ENCODE results near the gene TTN. TPM values are rescaled to one million over a fixed set of nuclear protein-coding genes. Genes with fewer than 3 reads are reported as not detected.

The TTN gene
- total RNA-seq, 1 experiment from 2014 or later = 1.1 TPM

GRCh38 chr2:178513876-178514275 lies 293.3 kb downstream of the TTN start:
- Histone ChIP-seq H4K20me1 (ENCODE audit: low read length) (no peaks in the 10 kb centered on the region), H3K9me3 (ENCODE audit: low read length) (no peaks in the 10 kb centered on the region), H3K27me3 (ENCODE audit: low read length) (no peaks in the 10 kb centered on the region), H3F3A (ENCODE audit: low read length, unreplicated experiment) (peaks cover 5% of the 10 kb centered on the region), H2AFZ (ENCODE audit: low read length) (no peak overlapping the region), H3K4me3 (ENCODE audit: low read length) (no peak overlapping the region), H3K79me2 (ENCODE audit: low read length) (no peaks in the 10 kb centered on the region), H3K9ac (ENCODE audit: low read length) (no peak overlapping the region), H3K9me2 (replicated peaks; ENCODE audit: low read length) (no peaks in the 10 kb centered on the region), H3K4me2 (ENCODE audit: low read length) (peak overlapping the region; percentile 45; the same call in 1 of the 2 replicates), H3K27ac (ENCODE audit: low read length) (peak overlapping the region; percentile 46), H3K4me1 (ENCODE audit: insufficient read depth, low read length) (peaks cover 37% of the 10 kb centered on the region), H3K36me3 (ENCODE audit: low read depth, low read length) (no peaks in the 10 kb centered on the region)
- TF ChIP-seq EZH2phosphoT487 (IDR thresholded peaks at IDR 0.05; ENCODE audit: borderline replicate concordance, low read length) (no peak), EZH2 (IDR thresholded peaks at IDR 0.05; ENCODE audit: low read length, unreplicated experiment) (no peak), CTCF (conservative IDR thresholded peaks at IDR 0.05; ENCODE audit: low read depth, low read length) (no peak)
- DNase-seq (peak; percentile 62), ATAC-seq (no peak)
- BruUV-seq (replicated peaks) = no TSS peak
- intact Hi-C loops (cut with micrococcal nuclease) = loop anchor here (2.0 kb wide), 1 partner anchor 33 kb away; the partner anchor contains the start of gene PLEKHA3
- ChIA-PET POLR2A (ENCODE audit: unreplicated experiment) (interaction anchor here (0.6 to 0.7 kb wide), 3 partner anchors 16 to 126 kb away, joined by 3 to 13 read pairs (median 11); no protein-coding TSS in a partner anchor), CTCF (no interaction called here)

- ChIA-PET POLR2A (ENCODE audit: unreplicated experiment) (interaction anchor here (0.6 kb wide), 1 partner anchor 24 kb away, joined by 6 read pairs; no protein-coding TSS in a partner anchor), CTCF (no interaction called here)
- BruUV-seq (replicated peaks) = no TSS peak
Measured at GRCh38 chr2:178512484-178512883, 294.7 kb downstream of the TTN start.

More at GRCh38 chr2:178512484-178512883, 294.7 kb downstream of the TTN start:
- no peaks in the 10 kb centered on the region for H3K36me3 ChIP-seq (ENCODE audit: low read depth, low read length)
- H3K27me3 ChIP-seq (ENCODE audit: low read length) = no peaks in the 10 kb centered on the region
- H3K9me3 ChIP-seq (ENCODE audit: low read length) = no peaks in the 10 kb centered on the region
- DNase-seq = peak; percentile 86
- TF ChIP-seq CTCF (conservative IDR thresholded peaks at IDR 0.05; ENCODE audit: low read depth, low read length) (peak; percentile 44; the same call in 1 of the 2 replicates), EZH2phosphoT487 (IDR thresholded peaks at IDR 0.05; ENCODE audit: borderline replicate concordance, low read length) (no peak)
- peak; percentile 83 for ATAC-seq
- H3K79me2 ChIP-seq (ENCODE audit: low read length) = no peaks in the 10 kb centered on the region
- 0 out of 2 replicates have a peak overlapping the region, but pooled peaks have one; percentile 14 for H3K4me2 ChIP-seq (ENCODE audit: low read length)
- no peak overlapping the region for H3K27ac ChIP-seq (ENCODE audit: low read length)
- H3K4me3 ChIP-seq (ENCODE audit: low read length) = no peak overlapping the region
- no peaks in the 10 kb centered on the region for H3K9me2 ChIP-seq (replicated peaks; ENCODE audit: low read length)
- peaks cover 5% of the 10 kb centered on the region for H3F3A ChIP-seq (ENCODE audit: low read length, unreplicated experiment)
- no peak overlapping the region for H3K9ac ChIP-seq (ENCODE audit: low read length)
- peaks cover 37% of the 10 kb centered on the region for H3K4me1 ChIP-seq (ENCODE audit: insufficient read depth, low read length)
- intact Hi-C loops (cut with micrococcal nuclease) = no loop called here
- no peak overlapping the region for H2AFZ ChIP-seq (ENCODE audit: low read length)
- H4K20me1 ChIP-seq (ENCODE audit: low read length) = no peaks in the 10 kb centered on the region

Measured in PC-3 (cell line).